T47D (cell line): Measurements from ENCODE around the gene CAPN15.

Experiments
- DNase-seq, 2 experiments: peaks; one replicate each; pipeline versions ENCODE4 v3.0.0 to v3.0.0-alpha.2; 2011 to 2012; ENCODE audit warnings: low read depth in 1 of 2, low spot score in 1 of 2
- JUND ChIP-seq: IDR thresholded peaks from 2 replicates; pipeline ENCODE4 v1.6.1; 2012; ENCODE audit warnings: low read depth
- in situ Hi-C: cut with HindIII; loops from 2 replicates; pipeline ENCODE4 v1.10.0; 2016; ENCODE audit warnings: low sequenced_read_pairs, low pct_unique_long_range_greater_than_20kb

CAPN15 gene

DNA sequence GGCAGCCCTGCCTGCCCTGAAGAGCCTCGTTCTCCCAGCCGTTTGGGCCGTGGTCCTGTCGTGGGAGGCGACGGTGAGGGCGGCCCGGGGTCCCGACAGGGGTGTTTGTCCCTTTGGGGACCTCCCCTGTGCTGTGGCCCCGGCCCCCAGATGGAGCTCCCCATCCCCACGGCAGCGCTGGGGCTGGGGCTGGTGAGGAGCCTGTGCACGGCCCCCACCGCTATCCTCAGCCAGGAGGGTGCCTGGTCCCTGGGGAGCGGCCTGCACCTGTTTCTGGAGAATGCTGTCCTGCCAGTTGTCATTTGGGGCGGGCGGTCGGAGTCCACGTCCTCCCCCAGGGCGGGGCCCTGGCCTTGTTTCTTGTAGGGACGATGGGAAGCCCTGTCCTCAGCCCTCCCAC is 6.6 kb downstream of the CAPN15 start:
- DNase-seq: no peak
- no peak for TF ChIP-seq JUND
- in situ Hi-C loops: no loop called here

DNA sequence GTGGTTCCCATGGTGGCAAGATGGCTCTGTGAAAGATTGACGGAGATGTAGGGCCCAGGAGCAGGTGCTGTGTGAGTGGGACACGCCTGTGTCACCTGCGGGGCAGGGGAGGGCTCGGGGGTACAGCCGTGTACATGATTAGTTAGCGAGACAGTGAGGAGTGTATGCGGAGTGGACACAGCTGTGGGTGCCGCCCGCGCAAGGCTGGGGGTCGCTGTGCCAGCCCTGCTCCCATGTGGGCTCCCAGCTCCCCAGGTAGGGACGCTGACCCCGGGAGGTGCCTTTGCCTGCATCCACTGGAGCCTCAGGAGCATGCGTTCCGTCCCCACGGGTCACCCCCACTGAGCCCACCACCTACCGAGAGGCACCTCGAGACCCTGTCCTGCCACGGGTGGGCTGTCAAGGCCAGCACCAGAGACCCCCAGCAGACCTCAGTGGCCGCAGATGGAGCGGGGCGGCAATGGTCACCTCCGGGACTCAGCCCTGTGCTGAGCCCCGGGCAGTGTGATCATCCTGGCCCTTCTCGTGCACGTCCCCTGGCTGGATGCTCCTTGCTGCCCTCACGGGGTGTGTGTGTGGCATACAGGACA is 7.4 kb downstream of the CAPN15 start:
- no peak for TF ChIP-seq JUND
- DNase-seq: no peak
- in situ Hi-C loops: no loop called here

GRCh38 chr16:535446-536405 is 8.2 kb downstream of the CAPN15 start:
- no peak for TF ChIP-seq JUND
- no peak for DNase-seq
- in situ Hi-C loops: no loop called here

- DNase-seq: no peak
- no peak for TF ChIP-seq JUND
- in situ Hi-C loops: no loop called here
Measured at GRCh38 chr16:536746-537145, 9.2 kb downstream of the CAPN15 start.

DNA sequence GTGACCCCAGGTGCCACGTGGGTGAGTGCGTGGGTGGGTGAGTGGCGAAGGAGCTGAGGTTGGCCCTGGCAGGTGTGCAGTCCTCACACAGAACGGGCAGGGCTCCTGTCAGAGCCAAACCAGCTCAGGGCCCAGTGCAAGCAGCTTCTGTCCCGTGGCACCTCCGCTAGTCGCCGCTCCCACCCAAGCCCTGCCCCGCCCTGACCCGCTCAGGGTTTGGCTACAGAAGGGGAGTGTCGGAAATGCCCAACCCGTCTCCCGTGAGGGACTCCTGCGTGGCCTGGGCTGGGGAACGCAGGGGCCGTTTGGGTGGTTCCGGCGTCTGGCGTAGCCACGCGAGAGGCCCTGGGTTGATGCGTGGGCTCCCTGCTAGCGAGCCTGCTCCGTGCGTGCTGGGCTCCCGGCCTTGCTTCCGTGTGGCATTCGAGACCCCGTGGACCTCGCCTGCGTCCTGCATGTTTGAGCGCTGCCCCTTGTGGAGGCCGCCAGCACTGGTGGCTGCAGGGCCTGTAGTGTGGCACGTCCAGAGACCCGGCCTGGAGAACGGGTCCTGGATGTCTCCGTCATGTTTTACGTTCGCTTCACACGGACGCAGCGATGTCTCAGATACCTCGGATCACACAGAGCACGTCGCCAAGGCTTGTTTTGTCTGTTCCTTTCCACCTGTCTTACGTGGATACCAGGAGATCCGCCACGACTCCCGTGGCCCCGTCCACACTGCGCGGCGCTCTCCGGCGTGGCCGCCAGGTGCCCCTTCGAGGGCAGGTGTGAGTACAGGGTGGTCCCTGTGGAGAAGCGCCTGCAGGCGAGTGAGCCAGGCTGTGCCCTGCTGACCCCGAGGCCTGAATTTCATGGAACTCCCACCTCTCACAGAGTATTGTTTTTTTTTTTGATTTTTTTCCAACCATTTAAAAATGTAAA is 10.2 kb downstream of the CAPN15 start:
- no peak for DNase-seq
- in situ Hi-C loops: no loop called here
- TF ChIP-seq JUND: no peak

- in situ Hi-C loops: no loop called here
- TF ChIP-seq JUND: no peak
- no peak for DNase-seq
Measured at GRCh38 chr16:539901-540530, 12.5 kb downstream of the CAPN15 start.

- no peak for DNase-seq
- no peak for TF ChIP-seq JUND
- in situ Hi-C loops: no loop called here
Measured at GRCh38 chr16:540645-541340, 13.3 kb downstream of the CAPN15 start.

DNA sequence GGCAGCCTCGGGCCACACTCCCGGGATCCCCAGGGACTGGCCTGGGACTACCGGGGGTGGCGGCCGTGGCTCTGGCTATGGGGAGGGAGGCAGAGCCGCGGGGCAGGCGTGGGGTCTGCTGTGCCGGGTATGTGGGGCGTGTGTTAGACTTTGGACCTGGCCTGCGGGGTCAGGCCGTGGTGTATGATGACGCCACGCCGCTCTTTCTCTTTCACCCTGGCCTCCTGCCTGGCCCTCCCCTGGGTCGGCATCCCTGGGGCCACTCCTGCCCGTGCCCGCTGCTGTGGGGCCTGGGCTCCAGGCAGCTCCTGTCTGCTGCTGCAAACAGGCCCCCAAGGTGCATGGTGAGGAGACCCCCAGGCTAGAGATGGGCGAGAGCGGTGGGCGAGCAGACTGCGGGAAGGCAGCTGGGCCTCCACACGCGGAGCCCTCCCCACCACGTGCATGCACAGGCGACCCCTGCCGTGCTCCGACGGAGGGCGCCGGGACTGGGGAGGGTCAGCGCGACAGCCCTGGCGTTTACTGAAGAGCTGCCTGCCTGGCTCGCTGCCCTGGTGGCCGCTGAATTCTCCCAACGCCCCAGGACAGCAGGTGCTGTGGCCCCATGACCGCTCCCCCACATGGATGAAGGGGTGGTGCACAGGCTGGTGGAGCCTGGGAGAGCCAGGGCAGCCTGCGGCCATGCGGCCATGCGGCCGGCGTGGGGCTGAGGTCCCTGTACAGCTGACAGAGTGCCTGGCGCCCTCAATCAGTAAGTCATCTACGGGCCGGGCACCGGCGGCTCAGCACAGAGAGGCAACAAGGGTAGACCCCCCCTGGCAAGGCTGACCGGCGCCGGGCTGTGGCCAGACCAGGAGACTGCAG is 16.0 kb downstream of the CAPN15 start:
- TF ChIP-seq JUND: no peak
- DNase-seq: no peak
- in situ Hi-C loops: no loop called here

GRCh38 chr16:544517-544916 is 17.0 kb downstream of the CAPN15 start:
- TF ChIP-seq JUND: no peak
- in situ Hi-C loops: no loop called here
- DNase-seq: no peak

DNA sequence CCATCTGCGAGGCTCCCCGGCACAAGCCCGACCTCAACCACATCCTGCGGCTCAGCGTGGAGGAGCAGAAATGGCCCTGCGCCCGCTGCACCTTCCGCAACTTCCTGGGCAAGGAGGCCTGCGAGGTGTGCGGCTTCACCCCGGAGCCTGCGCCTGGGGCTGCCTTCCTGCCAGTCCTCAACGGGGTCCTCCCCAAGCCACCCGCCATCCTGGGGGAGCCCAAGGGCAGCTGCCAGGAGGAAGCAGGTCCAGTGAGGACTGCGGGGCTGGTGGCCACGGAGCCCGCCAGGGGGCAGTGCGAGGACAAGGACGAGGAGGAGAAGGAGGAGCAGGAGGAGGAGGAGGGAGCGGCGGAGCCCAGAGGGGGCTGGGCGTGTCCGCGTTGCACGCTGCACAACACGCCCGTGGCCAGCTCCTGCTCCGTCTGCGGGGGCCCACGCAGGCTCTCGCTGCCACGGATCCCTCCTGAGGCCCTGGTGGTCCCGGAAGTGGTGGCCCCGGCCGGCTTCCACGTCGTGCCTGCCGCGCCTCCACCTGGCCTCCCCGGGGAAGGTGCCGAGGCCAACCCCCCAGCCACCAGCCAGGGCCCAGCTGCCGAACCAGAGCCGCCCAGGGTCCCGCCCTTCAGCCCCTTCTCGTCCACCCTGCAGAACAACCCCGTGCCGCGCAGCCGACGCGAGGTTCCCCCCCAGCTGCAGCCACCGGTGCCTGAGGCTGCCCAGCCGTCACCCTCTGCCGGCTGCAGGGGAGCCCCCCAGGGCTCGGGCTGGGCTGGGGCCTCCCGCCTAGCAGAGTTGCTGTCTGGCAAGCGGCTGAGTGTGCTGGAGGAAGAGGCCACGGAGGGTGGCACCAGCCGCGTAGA is 19.6 kb downstream of the CAPN15 start:
- in situ Hi-C loops: no loop called here
- TF ChIP-seq JUND: no peak
- no peak for DNase-seq
